ENCODE data around the gene KLF6. TPM values are rescaled to one million over a fixed set of nuclear protein-coding genes. Genes with fewer than 3 reads are reported as not detected.

Gene KLF6
- total and polyA plus RNA-seq, 9 of the 15 experiments (the other 6 are each of a cell fraction or from before 2014, with no cell fraction given): 3.2 to 23.9 (median 8.0) TPM

DNA sequence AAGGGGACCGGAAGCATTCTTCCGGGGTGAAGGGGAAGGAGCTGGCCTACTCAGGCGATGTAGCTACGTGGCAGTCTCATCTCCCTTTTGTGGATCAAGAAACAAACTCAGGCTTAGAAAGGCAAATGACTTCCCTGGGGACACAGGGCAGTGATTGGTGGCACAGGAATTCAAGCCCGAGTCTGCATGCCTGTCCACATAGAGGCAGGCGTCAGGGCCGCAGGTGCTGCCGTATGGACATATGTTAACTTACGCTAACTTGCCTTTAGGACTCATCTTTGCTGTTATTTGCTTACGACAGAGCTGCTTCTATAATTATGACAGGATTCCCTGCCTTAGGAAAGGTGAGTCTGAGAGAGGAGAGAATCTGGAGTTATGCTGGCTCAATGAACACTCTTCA lies 42.3 kb upstream of the KLF6 start:
- Histone ChIP-seq H3K27ac (ENCODE audit: extremely low read depth, low read depth, low read length) (no peak overlapping the region), H3K9me3 (replicated peaks; ENCODE audit: control insufficient read depth, insufficient read depth, low read depth, low read length) (no peaks in the 10 kb centered on the region), H4K20me1 (replicated peaks; ENCODE audit: control insufficient read depth, insufficient read depth, low read length) (no peaks in the 10 kb centered on the region), H3K9ac (ENCODE audit: insufficient read depth in 1 of 2, low read depth in 2 of 2, low read length in 2 of 2) (no peak overlapping the region), H2AFZ (ENCODE audit: low read depth, low read length) (no peak overlapping the region), H3K9me1 (ENCODE audit: control insufficient read depth, insufficient read depth, low read length) (no peaks in the 10 kb centered on the region), H3K27me3 (ENCODE audit: control insufficient read depth in 2 of 2, insufficient read depth in 2 of 2, low read length in 2 of 2) (no peaks in the 10 kb centered on the region), H3K4me1 (replicated peaks in 1 of 2; ENCODE audit: control insufficient read depth in 2 of 2, insufficient read depth in 2 of 2, low read length in 2 of 2) (peaks cover 19 to 27% of the 10 kb centered on the region in 2 experiments), H3K36me3 (ENCODE audit: control insufficient read depth, insufficient read depth, low read length) (no peaks in the 10 kb centered on the region), H3K79me2 (ENCODE audit: control insufficient read depth, insufficient read depth, low read length) (no peaks in the 10 kb centered on the region), H3K4me2 (ENCODE audit: insufficient read depth, low read length) (no peak overlapping the region), H3K4me3 (no peak overlapping the region)
- intact Hi-C loops (cut with micrococcal nuclease) (no loop called here), in situ Hi-C loops (cut with MboI) (no loop called here)
- no TSS peak for BruUV-seq (replicated peaks)
- ChIA-PET CTCF (ENCODE audit: low intra/inter-chr PET ratio) (no interaction called here), POLR2A (interaction anchor here (0.6 to 2.8 kb wide), 2 partner anchors 42 to 120 kb away, joined by 3 to 17 read pairs; partner anchors contain the start of gene KLF6)
- WGBS (ENCODE audit: insufficient coverage, low coverage, missing lambda C conversion rate): 87% methylated on average over 6 of the region's 10 CpGs
- FAIRE-seq: no peak
- no peak for DNase-seq (ENCODE audit: extremely low read depth in 1 of 4, low spot score in 3 of 4)
- no peak for ATAC-seq
- TF ChIP-seq ATF4 (CRISPR knock-in tag; IDR thresholded peaks at IDR 0.05) (no peak), NR2F6 (CRISPR knock-in tag; IDR thresholded peaks at IDR 0.05) (no peak), NR2C2 (CRISPR knock-in tag; IDR thresholded peaks at IDR 0.05) (no peak), NR2C2 (tag; IDR thresholded peaks at IDR 0.05) (no peak), ZNF431 (CRISPR knock-in tag; IDR thresholded peaks at IDR 0.05) (no peak), ZNF551 (CRISPR knock-in tag; IDR thresholded peaks at IDR 0.05) (no peak)
- TF ChIP-seq, protein P1, sequence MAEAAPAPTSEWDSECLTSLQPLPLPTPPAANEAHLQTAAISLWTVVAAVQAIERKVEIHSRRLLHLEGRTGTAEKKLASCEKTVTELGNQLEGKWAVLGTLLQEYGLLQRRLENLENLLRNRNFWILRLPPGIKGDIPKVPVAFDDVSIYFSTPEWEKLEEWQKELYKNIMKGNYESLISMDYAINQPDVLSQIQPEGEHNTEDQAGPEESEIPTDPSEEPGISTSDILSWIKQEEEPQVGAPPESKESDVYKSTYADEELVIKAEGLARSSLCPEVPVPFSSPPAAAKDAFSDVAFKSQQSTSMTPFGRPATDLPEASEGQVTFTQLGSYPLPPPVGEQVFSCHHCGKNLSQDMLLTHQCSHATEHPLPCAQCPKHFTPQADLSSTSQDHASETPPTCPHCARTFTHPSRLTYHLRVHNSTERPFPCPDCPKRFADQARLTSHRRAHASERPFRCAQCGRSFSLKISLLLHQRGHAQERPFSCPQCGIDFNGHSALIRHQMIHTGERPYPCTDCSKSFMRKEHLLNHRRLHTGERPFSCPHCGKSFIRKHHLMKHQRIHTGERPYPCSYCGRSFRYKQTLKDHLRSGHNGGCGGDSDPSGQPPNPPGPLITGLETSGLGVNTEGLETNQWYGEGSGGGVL (CRISPR knock-in tag; IDR thresholded peaks at IDR 0.05): no peak
- TF ChIP-seq, protein P2, sequence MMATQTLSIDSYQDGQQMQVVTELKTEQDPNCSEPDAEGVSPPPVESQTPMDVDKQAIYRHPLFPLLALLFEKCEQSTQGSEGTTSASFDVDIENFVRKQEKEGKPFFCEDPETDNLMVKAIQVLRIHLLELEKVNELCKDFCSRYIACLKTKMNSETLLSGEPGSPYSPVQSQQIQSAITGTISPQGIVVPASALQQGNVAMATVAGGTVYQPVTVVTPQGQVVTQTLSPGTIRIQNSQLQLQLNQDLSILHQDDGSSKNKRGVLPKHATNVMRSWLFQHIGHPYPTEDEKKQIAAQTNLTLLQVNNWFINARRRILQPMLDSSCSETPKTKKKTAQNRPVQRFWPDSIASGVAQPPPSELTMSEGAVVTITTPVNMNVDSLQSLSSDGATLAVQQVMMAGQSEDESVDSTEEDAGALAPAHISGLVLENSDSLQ (IDR thresholded peaks at IDR 0.05): no peak
- TF ChIP-seq, protein P3, sequence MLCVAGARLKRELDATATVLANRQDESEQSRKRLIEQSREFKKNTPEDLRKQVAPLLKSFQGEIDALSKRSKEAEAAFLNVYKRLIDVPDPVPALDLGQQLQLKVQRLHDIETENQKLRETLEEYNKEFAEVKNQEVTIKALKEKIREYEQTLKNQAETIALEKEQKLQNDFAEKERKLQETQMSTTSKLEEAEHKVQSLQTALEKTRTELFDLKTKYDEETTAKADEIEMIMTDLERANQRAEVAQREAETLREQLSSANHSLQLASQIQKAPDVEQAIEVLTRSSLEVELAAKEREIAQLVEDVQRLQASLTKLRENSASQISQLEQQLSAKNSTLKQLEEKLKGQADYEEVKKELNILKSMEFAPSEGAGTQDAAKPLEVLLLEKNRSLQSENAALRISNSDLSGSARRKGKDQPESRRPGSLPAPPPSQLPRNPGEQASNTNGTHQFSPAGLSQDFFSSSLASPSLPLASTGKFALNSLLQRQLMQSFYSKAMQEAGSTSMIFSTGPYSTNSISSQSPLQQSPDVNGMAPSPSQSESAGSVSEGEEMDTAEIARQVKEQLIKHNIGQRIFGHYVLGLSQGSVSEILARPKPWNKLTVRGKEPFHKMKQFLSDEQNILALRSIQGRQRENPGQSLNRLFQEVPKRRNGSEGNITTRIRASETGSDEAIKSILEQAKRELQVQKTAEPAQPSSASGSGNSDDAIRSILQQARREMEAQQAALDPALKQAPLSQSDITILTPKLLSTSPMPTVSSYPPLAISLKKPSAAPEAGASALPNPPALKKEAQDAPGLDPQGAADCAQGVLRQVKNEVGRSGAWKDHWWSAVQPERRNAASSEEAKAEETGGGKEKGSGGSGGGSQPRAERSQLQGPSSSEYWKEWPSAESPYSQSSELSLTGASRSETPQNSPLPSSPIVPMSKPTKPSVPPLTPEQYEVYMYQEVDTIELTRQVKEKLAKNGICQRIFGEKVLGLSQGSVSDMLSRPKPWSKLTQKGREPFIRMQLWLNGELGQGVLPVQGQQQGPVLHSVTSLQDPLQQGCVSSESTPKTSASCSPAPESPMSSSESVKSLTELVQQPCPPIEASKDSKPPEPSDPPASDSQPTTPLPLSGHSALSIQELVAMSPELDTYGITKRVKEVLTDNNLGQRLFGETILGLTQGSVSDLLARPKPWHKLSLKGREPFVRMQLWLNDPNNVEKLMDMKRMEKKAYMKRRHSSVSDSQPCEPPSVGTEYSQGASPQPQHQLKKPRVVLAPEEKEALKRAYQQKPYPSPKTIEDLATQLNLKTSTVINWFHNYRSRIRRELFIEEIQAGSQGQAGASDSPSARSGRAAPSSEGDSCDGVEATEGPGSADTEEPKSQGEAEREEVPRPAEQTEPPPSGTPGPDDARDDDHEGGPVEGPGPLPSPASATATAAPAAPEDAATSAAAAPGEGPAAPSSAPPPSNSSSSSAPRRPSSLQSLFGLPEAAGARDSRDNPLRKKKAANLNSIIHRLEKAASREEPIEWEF (CRISPR knock-in tag; IDR thresholded peaks at IDR 0.05): no peak

Data from K562 (cell line).